ENCODE measurements around the gene MLF2.

DNA sequence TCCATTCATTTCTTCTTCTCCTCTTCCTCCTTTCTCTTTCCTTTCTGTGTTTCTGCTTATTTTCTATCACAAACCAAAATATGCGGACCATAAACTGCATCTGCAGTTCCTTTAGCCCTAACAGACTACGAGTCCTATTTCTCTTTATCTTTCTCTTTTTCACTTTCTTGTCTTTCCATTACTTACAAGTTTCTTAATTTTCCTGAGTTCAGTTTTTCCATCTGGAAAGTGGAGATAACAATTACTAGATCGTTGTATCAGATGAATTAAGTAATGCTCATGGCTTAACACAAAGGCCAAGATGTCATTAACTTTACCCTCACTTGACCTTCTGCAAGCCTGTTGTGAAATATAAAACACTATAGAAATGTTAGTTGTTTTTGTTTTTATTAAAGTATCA, 30.1 kb downstream of the MLF2 start:
- TF ChIP-seq JUN (IDR thresholded peaks at IDR 0.05) (no peak), E2F6 (IDR thresholded peaks at IDR 0.05; ENCODE audit: borderline replicate concordance, low read depth) (no peak), POLR2A (IDR thresholded peaks at IDR 0.05; ENCODE audit: low read length) (no peak), RAD21 (conservative IDR thresholded peaks at IDR 0.05 in 1 of 2, IDR thresholded peaks at IDR 0.05 in 1 of 2) (no peak), JUNB (IDR thresholded peaks at IDR 0.05) (no peak), EP300 (IDR thresholded peaks at IDR 0.05) (no peak), CEBPB (IDR thresholded peaks at IDR 0.05) (no peak), HOXB13 (CRISPR knock-in tag; IDR thresholded peaks at IDR 0.05; ENCODE audit: low read depth) (no peak), TP53 (CRISPR knock-in tag; IDR thresholded peaks at IDR 0.05) (no peak), BHLHE40 (IDR thresholded peaks at IDR 0.05; ENCODE audit: low read depth, low read length) (no peak)
- TF ChIP-seq, protein P1, sequence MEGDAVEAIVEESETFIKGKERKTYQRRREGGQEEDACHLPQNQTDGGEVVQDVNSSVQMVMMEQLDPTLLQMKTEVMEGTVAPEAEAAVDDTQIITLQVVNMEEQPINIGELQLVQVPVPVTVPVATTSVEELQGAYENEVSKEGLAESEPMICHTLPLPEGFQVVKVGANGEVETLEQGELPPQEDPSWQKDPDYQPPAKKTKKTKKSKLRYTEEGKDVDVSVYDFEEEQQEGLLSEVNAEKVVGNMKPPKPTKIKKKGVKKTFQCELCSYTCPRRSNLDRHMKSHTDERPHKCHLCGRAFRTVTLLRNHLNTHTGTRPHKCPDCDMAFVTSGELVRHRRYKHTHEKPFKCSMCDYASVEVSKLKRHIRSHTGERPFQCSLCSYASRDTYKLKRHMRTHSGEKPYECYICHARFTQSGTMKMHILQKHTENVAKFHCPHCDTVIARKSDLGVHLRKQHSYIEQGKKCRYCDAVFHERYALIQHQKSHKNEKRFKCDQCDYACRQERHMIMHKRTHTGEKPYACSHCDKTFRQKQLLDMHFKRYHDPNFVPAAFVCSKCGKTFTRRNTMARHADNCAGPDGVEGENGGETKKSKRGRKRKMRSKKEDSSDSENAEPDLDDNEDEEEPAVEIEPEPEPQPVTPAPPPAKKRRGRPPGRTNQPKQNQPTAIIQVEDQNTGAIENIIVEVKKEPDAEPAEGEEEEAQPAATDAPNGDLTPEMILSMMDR (IDR thresholded peaks at IDR 0.05) = no peak
- TF ChIP-seq, protein P2, sequence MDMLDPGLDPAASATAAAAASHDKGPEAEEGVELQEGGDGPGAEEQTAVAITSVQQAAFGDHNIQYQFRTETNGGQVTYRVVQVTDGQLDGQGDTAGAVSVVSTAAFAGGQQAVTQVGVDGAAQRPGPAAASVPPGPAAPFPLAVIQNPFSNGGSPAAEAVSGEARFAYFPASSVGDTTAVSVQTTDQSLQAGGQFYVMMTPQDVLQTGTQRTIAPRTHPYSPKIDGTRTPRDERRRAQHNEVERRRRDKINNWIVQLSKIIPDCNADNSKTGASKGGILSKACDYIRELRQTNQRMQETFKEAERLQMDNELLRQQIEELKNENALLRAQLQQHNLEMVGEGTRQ (IDR thresholded peaks at IDR 0.05) = no peak
- TF ChIP-seq, protein P3, sequence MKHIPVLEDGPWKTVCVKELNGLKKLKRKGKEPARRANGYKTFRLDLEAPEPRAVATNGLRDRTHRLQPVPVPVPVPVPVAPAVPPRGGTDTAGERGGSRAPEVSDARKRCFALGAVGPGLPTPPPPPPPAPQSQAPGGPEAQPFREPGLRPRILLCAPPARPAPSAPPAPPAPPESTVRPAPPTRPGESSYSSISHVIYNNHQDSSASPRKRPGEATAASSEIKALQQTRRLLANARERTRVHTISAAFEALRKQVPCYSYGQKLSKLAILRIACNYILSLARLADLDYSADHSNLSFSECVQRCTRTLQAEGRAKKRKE (CRISPR knock-in tag; IDR thresholded peaks at IDR 0.05; ENCODE audit: low read depth) = no peak
- TF ChIP-seq, protein P4, sequence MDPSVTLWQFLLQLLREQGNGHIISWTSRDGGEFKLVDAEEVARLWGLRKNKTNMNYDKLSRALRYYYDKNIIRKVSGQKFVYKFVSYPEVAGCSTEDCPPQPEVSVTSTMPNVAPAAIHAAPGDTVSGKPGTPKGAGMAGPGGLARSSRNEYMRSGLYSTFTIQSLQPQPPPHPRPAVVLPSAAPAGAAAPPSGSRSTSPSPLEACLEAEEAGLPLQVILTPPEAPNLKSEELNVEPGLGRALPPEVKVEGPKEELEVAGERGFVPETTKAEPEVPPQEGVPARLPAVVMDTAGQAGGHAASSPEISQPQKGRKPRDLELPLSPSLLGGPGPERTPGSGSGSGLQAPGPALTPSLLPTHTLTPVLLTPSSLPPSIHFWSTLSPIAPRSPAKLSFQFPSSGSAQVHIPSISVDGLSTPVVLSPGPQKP (IDR thresholded peaks at IDR 0.05; ENCODE audit: low read depth, low read length) = no peak

Measured in A549 (cell line).